Lung (tissue), 12 donors: ENCODE measurements around the gene RABGAP1L. TPM values are rescaled to one million over a fixed set of nuclear protein-coding genes. Genes with fewer than 3 reads are reported as not detected.

Source experiments
- ATAC-seq: fragments of 200-7000 bp; cut with Tn5 transposase; one replicate; pipeline ENCODE4 v1.9.1; 2020; ENCODE audit warnings: moderate number of reproducible peaks; ENCODE audit not compliant: insufficient read depth, low FRiP score
- DNase-seq, 3 donors: peaks; one replicate each; pipeline ENCODE4 v3.0.0-alpha.2; 2013 to 2017
- H3K27ac ChIP-seq, 2 donors: one replicate each; pipeline ENCODE4 v1.5.1; 2013; ENCODE audit warnings: mild to moderate bottlenecking in 2 of 2, moderate library complexity in 2 of 2, control low read depth in 1 of 2, inconsistent platforms in 1 of 2, low read depth in 1 of 2, low read length in 1 of 2
- H3K27me3 ChIP-seq, 3 donors: one replicate each; pipeline ENCODE4 v1.5.1; 2013; ENCODE audit warnings: low read length in 2 of 3; ENCODE audit not compliant: control insufficient read depth in 3 of 3, insufficient read depth in 3 of 3
- H3K36me3 ChIP-seq, 4 donors: one replicate each; pipeline ENCODE4 v1.5.1; 2013; ENCODE audit warnings: low read length in 4 of 4, mild to moderate bottlenecking in 1 of 4, moderate library complexity in 1 of 4; ENCODE audit not compliant: control insufficient read depth in 4 of 4, insufficient read depth in 4 of 4
- H3K4me1 ChIP-seq, 5 donors: one replicate each; pipeline ENCODE4 v1.5.1; 2013; ENCODE audit warnings: low read length in 5 of 5, mild to moderate bottlenecking in 2 of 5, moderate library complexity in 1 of 5; ENCODE audit not compliant: control insufficient read depth in 5 of 5, insufficient read depth in 5 of 5
- H3K4me3 ChIP-seq: one replicate; pipeline ENCODE4 v1.5.1; 2013; ENCODE audit warnings: mild to moderate bottlenecking, control low read depth, moderate library complexity
- H3K9ac ChIP-seq, 2 donors: one replicate each; pipeline ENCODE4 v1.5.1; 2013; ENCODE audit warnings: low read length in 2 of 2, control low read depth in 1 of 2; ENCODE audit not compliant: insufficient read depth in 1 of 2
- H3K9me3 ChIP-seq, 4 donors: one replicate each; pipeline ENCODE4 v1.5.1; 2013; ENCODE audit warnings: low read length in 3 of 4, mild to moderate bottlenecking in 1 of 4, moderate library complexity in 1 of 4; ENCODE audit not compliant: control insufficient read depth in 4 of 4, insufficient read depth in 3 of 4
- CTCF ChIP-seq: IDR thresholded peaks from 2 replicates; pipeline ENCODE4 v1.5.1; 2012; ENCODE audit warnings: mild to moderate bottlenecking; ENCODE audit errors: control extremely low read depth, extremely low read depth
- WGBS, 2 donors: extraction: QIAGEN DNeasy Blood & Tissue Kit; methylation state at CpG; one replicate each; pipeline ENCODE4 v1.1.7; 2013; 5-methylcytosine and 5-hydroxymethylcytosine counted together
- polyA plus RNA-seq, 2 donors: library from polyadenylated mRNA; stranded (reverse); fragments of 200-250 nt; gene quantifications; one replicate each; pipeline ENCODE4 v1.2.1, GENCODE V29; 2013
- total RNA-seq, 2 donors: library from RNA; depleted of rRNA in 1 of 2; stranded (reverse); fragments of >200 nt in 1 of 2; gene quantifications; one replicate each; pipeline ENCODE4 v1.2.1, GENCODE V29; 2014 to 2021
- donor health status: control.
- donor health status: control.
- donor health status: Bipolar disorder and iron deficiency.
- donor health status: healthy.
- donor health status: DM: yes; HTN: yes; CAD: no.

Gene RABGAP1L
- total and polyA plus RNA-seq, 4 donors: 16.0 to 123 (median 44.5) TPM

GRCh38 chr1:174898102-174898797 lies 738.9 kb downstream of the RABGAP1L start:
- ATAC-seq: no peak

GRCh38 chr1:174900317-174900716 lies 741.0 kb downstream of the RABGAP1L start:
- H3K4me3 ChIP-seq: no peak overlapping the region
- ATAC-seq (no peak), DNase-seq (no peak)
- no peak for TF ChIP-seq CTCF
- peaks cover 0 to 6% (median 2%) of the 10 kb centered on the region in 4 donors for H3K36me3 ChIP-seq
- no peaks in the 10 kb centered on the region for H3K27me3 ChIP-seq
- H3K9me3 ChIP-seq: peaks cover 0 to 4% (median 0%) of the 10 kb centered on the region in 4 donors
- no peak overlapping the region for H3K27ac ChIP-seq
- no peak overlapping the region for H3K9ac ChIP-seq
- H3K4me1 ChIP-seq: peaks cover 0 to 5% (median 0%) of the 10 kb centered on the region in 5 donors
- WGBS, 2 donors: 81 to 87% methylated on average over 3 of the region's 3 CpGs

More at GRCh38 chr1:174898102-174898797, 738.9 kb downstream of the RABGAP1L start:
- Histone ChIP-seq H3K27ac (no peak overlapping the region), H3K36me3 (peaks cover 0 to 2% (median under 1%) of the 10 kb centered on the region in 4 donors), H3K9ac (no peak overlapping the region), H3K27me3 (no peaks in the 10 kb centered on the region), H3K4me1 (peaks cover 0 to 9% (median 0%) of the 10 kb centered on the region in 5 donors), H3K4me3 (no peak overlapping the region), H3K9me3 (peaks cover 0 to 3% (median 0%) of the 10 kb centered on the region in 4 donors)
- DNase-seq: no peak
- no peak for TF ChIP-seq CTCF
- WGBS, 2 donors: 73 to 83% methylated on average over 3 of the region's 3 CpGs

GRCh38 chr1:174902531-174903099 lies 743.3 kb downstream of the RABGAP1L start:
- ATAC-seq: no peak
- WGBS, 2 donors: 76 to 85% methylated on average over 4 of the region's 4 CpGs
- Histone ChIP-seq H3K4me3 (no peak overlapping the region), H3K27ac (no peak overlapping the region), H3K9me3 (peaks cover 0 to 4% (median 0%) of the 10 kb centered on the region in 4 donors), H3K27me3 (no peaks in the 10 kb centered on the region), H3K9ac (no peak overlapping the region), H3K4me1 (peaks cover 0 to 5% (median 0%) of the 10 kb centered on the region in 5 donors), H3K36me3 (peaks cover 0 to 6% (median 2%) of the 10 kb centered on the region in 4 donors)
- TF ChIP-seq CTCF: no peak
- DNase-seq: no peak
